ENCODE results near the gene ALDOB.

ALDOB gene

DNA sequence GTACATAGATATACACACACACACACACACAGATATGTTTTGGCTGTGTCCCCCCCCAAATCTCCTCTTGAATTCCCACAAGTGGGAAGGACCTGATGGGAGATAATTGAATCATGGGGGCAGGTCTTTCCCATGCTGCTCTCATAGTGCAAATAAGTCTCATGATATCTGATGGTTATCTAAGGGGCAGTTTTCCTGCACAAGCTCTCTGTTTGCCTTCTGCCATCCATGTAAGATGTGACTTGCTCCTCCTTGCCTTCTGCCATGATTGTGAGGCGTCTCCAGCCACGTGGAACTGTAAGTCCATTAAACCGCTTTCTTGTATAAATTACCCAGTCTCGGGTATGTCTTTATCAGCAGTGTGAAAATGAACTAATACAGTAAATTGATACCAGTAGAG is 15.9 kb upstream of the ALDOB start:
- no peak overlapping the region for H3K4me3 ChIP-seq (ENCODE audit: control insufficient read depth, low read depth, low read length)
- DNase-seq (ENCODE audit: low read depth), result no peak
- no peak for TF ChIP-seq CTCF (IDR thresholded peaks at IDR 0.05; ENCODE audit: control insufficient read depth, insufficient read depth, low read depth, low read length, missing control alignments)

- DNase-seq (ENCODE audit: low read depth), result no peak
- H3K4me3 ChIP-seq (ENCODE audit: control insufficient read depth, low read depth, low read length), result no peak overlapping the region
- TF ChIP-seq CTCF (IDR thresholded peaks at IDR 0.05; ENCODE audit: control insufficient read depth, insufficient read depth, low read depth, low read length, missing control alignments), result no peak
Measured at GRCh38 chr9:101450931-101451330, 15.4 kb upstream of the ALDOB start.

DNA sequence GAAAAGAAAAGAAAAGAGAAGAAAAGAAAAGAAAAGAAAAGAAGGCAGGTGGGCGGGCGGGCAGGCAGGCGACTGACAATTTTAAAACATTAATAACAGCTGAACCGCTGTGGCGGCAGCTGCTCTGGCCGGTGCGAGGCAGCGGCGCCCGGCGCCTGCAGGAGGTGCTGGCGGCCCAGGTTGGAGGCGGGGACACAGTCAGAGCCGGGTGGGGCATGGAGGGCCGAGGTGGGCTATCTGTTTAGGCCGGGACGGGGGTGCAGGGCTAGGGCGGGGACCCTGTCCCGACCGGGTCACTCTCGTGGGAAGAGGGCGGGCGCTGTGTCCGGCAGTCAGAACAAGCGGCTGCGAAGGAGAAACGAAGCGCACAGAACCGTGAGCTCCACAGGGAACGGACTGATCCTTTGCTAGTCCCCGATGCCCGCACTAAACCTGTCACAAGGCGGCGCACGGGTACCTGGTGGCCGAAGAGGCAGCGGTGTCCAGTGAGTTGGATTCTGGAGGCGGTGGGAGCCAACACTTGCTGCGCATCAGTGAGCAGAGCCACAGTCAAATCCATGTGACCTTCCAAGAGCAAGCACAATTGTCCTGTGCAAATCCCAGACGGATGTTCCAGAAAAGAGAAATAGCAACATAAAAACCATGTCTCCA is 13.6 kb upstream of the ALDOB start:
- DNase-seq (ENCODE audit: low read depth), result no peak
- H3K4me3 ChIP-seq (ENCODE audit: control insufficient read depth, low read depth, low read length), result peak overlapping the region; percentile 75
- peak; percentile 55 for TF ChIP-seq CTCF (IDR thresholded peaks at IDR 0.05; ENCODE audit: control insufficient read depth, insufficient read depth, low read depth, low read length, missing control alignments)

DNA sequence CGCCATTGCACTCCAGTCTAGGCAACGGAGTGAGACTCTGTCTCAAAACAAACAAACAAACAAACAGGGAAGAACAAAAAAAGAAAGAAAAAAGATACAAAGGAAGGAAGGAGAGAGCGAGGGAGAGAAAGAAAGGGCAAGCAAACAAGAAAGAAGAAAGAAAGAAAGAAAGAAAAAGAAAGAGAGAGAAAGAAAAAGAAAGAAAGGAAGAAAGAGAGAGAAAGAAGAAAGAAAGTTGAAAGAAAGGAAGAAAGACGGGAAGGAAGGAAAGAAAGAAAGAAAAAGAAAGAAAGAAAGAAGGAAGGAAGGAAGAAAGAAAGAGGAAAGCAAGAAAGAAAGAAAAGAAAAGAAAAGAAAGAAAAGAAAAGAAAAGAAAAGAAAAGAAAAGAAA is 13.1 kb upstream of the ALDOB start:
- TF ChIP-seq CTCF (IDR thresholded peaks at IDR 0.05; ENCODE audit: control insufficient read depth, insufficient read depth, low read depth, low read length, missing control alignments), result no peak
- no peak overlapping the region; the same call in 1 of the 2 replicates for H3K4me3 ChIP-seq (ENCODE audit: control insufficient read depth, low read depth, low read length)
- no peak for DNase-seq (ENCODE audit: low read depth)

- no peak for DNase-seq (ENCODE audit: low read depth)
- no peak overlapping the region for H3K4me3 ChIP-seq (ENCODE audit: control insufficient read depth, low read depth, low read length)
- no peak for TF ChIP-seq CTCF (IDR thresholded peaks at IDR 0.05; ENCODE audit: control insufficient read depth, insufficient read depth, low read depth, low read length, missing control alignments)
Measured at GRCh38 chr9:101446732-101447131, 11.2 kb upstream of the ALDOB start.

DNA sequence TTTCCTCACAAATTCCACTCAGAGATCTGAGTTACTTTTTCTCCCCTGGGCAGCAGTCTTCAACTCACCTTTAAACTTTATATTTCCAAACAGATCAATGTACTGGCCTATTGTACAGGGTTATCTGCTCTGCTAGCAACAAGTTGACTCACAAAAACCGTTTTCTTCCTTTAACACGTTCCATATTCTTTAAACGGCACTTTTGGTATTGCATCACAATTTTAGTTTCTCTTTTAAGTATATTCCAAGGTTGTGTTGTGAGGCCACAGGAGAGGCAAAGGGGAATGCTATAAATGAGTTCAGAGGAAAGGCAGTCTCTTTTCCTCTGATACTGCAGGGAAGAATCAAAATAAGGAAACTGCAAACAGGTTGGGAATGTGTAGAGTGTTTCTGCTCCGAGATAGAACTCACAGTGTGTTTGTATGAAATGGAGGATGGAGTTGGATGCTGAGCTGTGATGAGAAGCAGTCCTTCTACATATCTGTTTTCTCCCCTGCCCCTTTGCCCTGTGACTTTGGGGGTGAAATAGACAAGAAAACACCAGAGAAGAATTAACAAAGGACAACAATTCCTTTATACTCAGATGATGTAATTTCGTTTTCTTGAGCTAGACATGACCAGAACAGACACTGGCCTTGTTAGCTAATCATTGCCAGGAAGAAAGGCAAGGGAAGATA is 9.9 kb upstream of the ALDOB start:
- no peak for TF ChIP-seq CTCF (IDR thresholded peaks at IDR 0.05; ENCODE audit: control insufficient read depth, insufficient read depth, low read depth, low read length, missing control alignments)
- peak overlapping the region; percentile 5 for H3K4me3 ChIP-seq (ENCODE audit: control insufficient read depth, low read depth, low read length)
- DNase-seq (ENCODE audit: low read depth), result no peak
